H9 (cell line): ENCODE measurements around the gene NARS2. TPM values are rescaled to one million over a fixed set of nuclear protein-coding genes. Genes with fewer than 3 reads are reported as not detected.

Experiments used
- DNase-seq: peaks from one replicate; pipeline ENCODE4 v3.0.0-alpha.2; 2017
- H2AFZ ChIP-seq: one replicate; pipeline ENCODE4 v1.6.1; 2013; ENCODE audit warnings: mild to moderate bottlenecking, low read length, control low read depth, moderate library complexity
- H2AK5ac ChIP-seq: 2 replicates; pipeline ENCODE4 v1.6.1; 2013; ENCODE audit warnings: low read length, control low read depth, mixed read lengths; ENCODE audit not compliant: insufficient read length
- H2BK120ac ChIP-seq: one replicate; pipeline ENCODE4 v1.6.1; 2013; ENCODE audit warnings: low read depth, mild to moderate bottlenecking, low read length, control low read depth, inconsistent platforms; ENCODE audit not compliant: poor library complexity, severe bottlenecking
- H2BK12ac ChIP-seq: 2 replicates; pipeline ENCODE4 v1.6.1; 2013; ENCODE audit warnings: low read length, control low read depth, mixed read lengths, low read depth; ENCODE audit not compliant: insufficient read length
- H2BK15ac ChIP-seq: 2 replicates; pipeline ENCODE4 v1.6.1; 2013; ENCODE audit warnings: low read depth, low read length, control low read depth
- H2BK20ac ChIP-seq: one replicate; pipeline ENCODE4 v1.6.1; 2013; ENCODE audit warnings: low read depth, mild to moderate bottlenecking, low read length, control low read depth, inconsistent platforms; ENCODE audit not compliant: poor library complexity, severe bottlenecking
- H2BK5ac ChIP-seq: 2 replicates; pipeline ENCODE4 v1.6.1; 2013; ENCODE audit warnings: low read length, control low read depth, mixed read lengths; ENCODE audit not compliant: insufficient read length
- H3K14ac ChIP-seq: 2 replicates; pipeline ENCODE4 v1.6.1; 2013; ENCODE audit warnings: low read length, control low read depth; ENCODE audit not compliant: insufficient read depth
- H3K18ac ChIP-seq: 2 replicates; pipeline ENCODE4 v1.6.1; 2013; ENCODE audit warnings: low read depth, mild to moderate bottlenecking, mixed read lengths, low read length, control low read depth; ENCODE audit not compliant: insufficient read length
- H3K23ac ChIP-seq: 2 replicates; pipeline ENCODE4 v1.6.1; 2013; ENCODE audit warnings: low read length, control low read depth, mixed read lengths, low read depth; ENCODE audit not compliant: insufficient read length
- H3K23me2 ChIP-seq: 2 replicates; pipeline ENCODE4 v1.6.1; 2013; ENCODE audit warnings: low read depth, mild to moderate bottlenecking, mixed read lengths, low read length, control low read depth; ENCODE audit not compliant: insufficient read length, poor library complexity, severe bottlenecking
- H3K27ac ChIP-seq: 2 replicates; pipeline ENCODE4 v1.5.1; 2013; ENCODE audit warnings: low read length, control low read depth, mixed read lengths, low read depth; ENCODE audit not compliant: insufficient read length
- H3K27me3 ChIP-seq: 2 replicates; pipeline ENCODE4 v1.6.1; 2013; ENCODE audit warnings: low read length, control low read depth, inconsistent platforms; ENCODE audit not compliant: insufficient read depth
- H3K4ac ChIP-seq: 2 replicates; pipeline ENCODE4 v1.6.1; 2013; ENCODE audit warnings: low read depth, mild to moderate bottlenecking, control low read depth, inconsistent platforms, low read length, moderate library complexity
- H3K4me1 ChIP-seq: 2 replicates; pipeline ENCODE4 v1.6.1; 2013; ENCODE audit warnings: low read length, control low read depth, inconsistent platforms; ENCODE audit not compliant: insufficient read depth
- H3K4me2 ChIP-seq: 2 replicates; pipeline ENCODE4 v1.6.1; 2013; ENCODE audit warnings: low read length, control low read depth, mixed read lengths; ENCODE audit not compliant: insufficient read length, insufficient read depth
- H3K56ac ChIP-seq: 2 replicates; pipeline ENCODE4 v1.6.1; 2013; ENCODE audit warnings: low read depth, mild to moderate bottlenecking, mixed read lengths, low read length, control low read depth; ENCODE audit not compliant: insufficient read length
- H3K79me1 ChIP-seq: 2 replicates; pipeline ENCODE4 v1.6.1; 2013; ENCODE audit warnings: low read depth, mild to moderate bottlenecking, moderate library complexity, low read length, control low read depth, inconsistent platforms; ENCODE audit not compliant: insufficient read depth, poor library complexity, severe bottlenecking
- H3K79me2 ChIP-seq: 2 replicates; pipeline ENCODE4 v1.6.1; 2013; ENCODE audit warnings: low read length, control low read depth, inconsistent platforms; ENCODE audit not compliant: insufficient read depth
- H3K9ac ChIP-seq: 2 replicates; pipeline ENCODE4 v1.6.1; 2013; ENCODE audit warnings: low read length, control low read depth, mixed read lengths; ENCODE audit not compliant: insufficient read length; ENCODE audit errors: extremely low read depth
- H3K9me3 ChIP-seq: one replicate; pipeline ENCODE4 v1.6.1; 2013; ENCODE audit warnings: low read depth, low read length, inconsistent platforms; ENCODE audit not compliant: control insufficient read depth
- H3T11ph ChIP-seq: one replicate; pipeline ENCODE4 v1.6.1; 2013; ENCODE audit warnings: mild to moderate bottlenecking, low read length, control low read depth, inconsistent platforms
- H4K20me1 ChIP-seq: one replicate; pipeline ENCODE4 v1.6.1; 2013; ENCODE audit not compliant: control insufficient read depth, insufficient read length, insufficient read depth
- H4K5ac ChIP-seq: 2 replicates; pipeline ENCODE4 v1.6.1; 2013; ENCODE audit warnings: low read depth, mild to moderate bottlenecking, mixed read lengths, low read length, control low read depth; ENCODE audit not compliant: insufficient read length
- H4K8ac ChIP-seq: replicated peaks from 2 replicates; pipeline ENCODE4 v1.6.1; 2013; ENCODE audit warnings: low read length, control low read depth, mixed read lengths, low read depth; ENCODE audit not compliant: insufficient read length
- H4K91ac ChIP-seq: 2 replicates; pipeline ENCODE4 v1.6.1; 2013; ENCODE audit warnings: low read depth, mild to moderate bottlenecking, moderate library complexity, mixed read lengths, low read length, control low read depth; ENCODE audit not compliant: insufficient read length
- H3K27ac Mint-ChIP-seq, 3 experiments: 2 replicates in 2 of 3; 3 replicates in 1 of 3; pipeline ENCODE4 v1.8.0; 2020 to 2021; ENCODE audit warnings: mixed read lengths in 3 of 3, mild to moderate bottlenecking in 1 of 3, moderate library complexity in 1 of 3
- H3K27me3 Mint-ChIP-seq: 2 replicates; pipeline ENCODE4 v1.8.0; 2021; ENCODE audit warnings: low read depth, mild to moderate bottlenecking, moderate library complexity, mixed read lengths
- H3K36me3 Mint-ChIP-seq, 3 experiments: 2 replicates in 2 of 3; 3 replicates in 1 of 3; pipeline ENCODE4 v1.8.0; 2020 to 2021; ENCODE audit warnings: low read depth in 3 of 3, mixed read lengths in 3 of 3; ENCODE audit not compliant: insufficient read depth in 1 of 3
- H3K4me1 Mint-ChIP-seq, 2 experiments: 2 replicates each; pipeline ENCODE4 v1.8.0; 2020; ENCODE audit warnings: mixed read lengths in 2 of 2
- H3K4me3 Mint-ChIP-seq, 2 experiments: 2 replicates in 1 of 2; 3 replicates in 1 of 2; pipeline ENCODE4 v1.8.0; 2020 to 2021; ENCODE audit warnings: mild to moderate bottlenecking in 2 of 2, mixed read lengths in 2 of 2, moderate library complexity in 1 of 2
- H3K9me3 Mint-ChIP-seq, 2 experiments: 2 replicates in 1 of 2; 3 replicates in 1 of 2; pipeline ENCODE4 v1.8.0; 2020; ENCODE audit warnings: mild to moderate bottlenecking in 2 of 2, mixed read lengths in 2 of 2, moderate library complexity in 1 of 2
- CTCF ChIP-seq: fragments of 200-600 bp; sonication (generic); conservative IDR thresholded peaks from 3 replicates; pipeline ENCODE4 v1.8.0; 2021; ENCODE audit warnings: antibody characterized with exemption, mild to moderate bottlenecking
- WGBS: extraction: QIAGEN DNeasy Blood & Tissue Kit; methylation state at CpG from one replicate; pipeline ENCODE4 v1.1.7; 2013; ENCODE audit warnings: missing lambda C conversion rate, low lambda C conversion rate, mixed read lengths; ENCODE audit not compliant: insufficient read length; ENCODE audit errors: extremely low coverage; 5-methylcytosine and 5-hydroxymethylcytosine counted together
- total RNA-seq: library from RNA; stranded (reverse); gene quantifications from 2 replicates; pipeline ENCODE4 v1.2.1, GENCODE V29; 2021

NARS2 gene
- total RNA-seq, 1 experiment from 2014 or later: 29.7 TPM

- Mint-ChIP-seq H3K27me3 (peaks cover 30% of the 10 kb centered on the region), H3K4me3 (peak within 1 kb of the TSS; percentile 76 to 91), H3K9me3 (no peaks in the 10 kb centered on the region), H3K27ac (peak within 1 kb of the TSS; percentile 4 to 35 (median 9); a peak in 3 of 7 replicates), H3K4me1 (peaks cover 34 to 35% of the 10 kb centered on the region in 2 experiments), H3K36me3 (no peaks in the 10 kb centered on the region)
- Histone ChIP-seq H3K9ac (peak within 1 kb of the TSS; percentile 59), H4K8ac (no peak within 1 kb of the TSS), H3T11ph (no peak within 1 kb of the TSS), H3K56ac (no peak within 1 kb of the TSS), H2BK5ac (no peak within 1 kb of the TSS), H3K27me3 (peaks cover 5% of the 10 kb centered on the region), H2BK120ac (no peak within 1 kb of the TSS), H3K27ac (no peak within 1 kb of the TSS), H2BK12ac (no peak within 1 kb of the TSS), H3K4me1 (peaks cover 2% of the 10 kb centered on the region; the same call in 1 of the 2 replicates), H4K5ac (no peak within 1 kb of the TSS), H2AFZ (no peak within 1 kb of the TSS), H3K23me2 (peaks cover 15% of the 10 kb centered on the region), H3K4me2 (peak within 1 kb of the TSS; percentile 97), H4K91ac (no peak within 1 kb of the TSS), H3K9me3 (no peaks in the 10 kb centered on the region), H3K79me1 (no peaks in the 10 kb centered on the region), H3K79me2 (no peaks in the 10 kb centered on the region), H2BK15ac (no peak within 1 kb of the TSS), H3K23ac (no peak within 1 kb of the TSS), H4K20me1 (peaks cover 2% of the 10 kb centered on the region), H3K18ac (no peak within 1 kb of the TSS), H2AK5ac (no peak within 1 kb of the TSS), H3K14ac (peak within 1 kb of the TSS; percentile 62), H2BK20ac (no peak within 1 kb of the TSS), H3K4ac (no peak within 1 kb of the TSS)
- no CpG with 5 or more reads among the region's 93 CpGs for WGBS
- no peak; the same call in 2 of the 3 replicates for TF ChIP-seq CTCF
- peak; percentile 64 for DNase-seq
Measured at GRCh38 chr11:78417175-78417887, 157.3 kb downstream of the NARS2 start, which contains the start of gene GAB2. Gene GAB2, minus strand, starts transcription at chr11:78417820. Its CDS starts 100 bp downstream, at chr11:78417720.
